NCI-H2107 (cell line): ENCODE results near the gene OR4A15.

Experiments used
- DNase-seq: peaks from one replicate; lab custom pipeline; 2025; lab: John Stamatoyannopoulos, UW

The OR4A15 gene

GRCh38 chr11:55367674-55368073 is at the start of gene OR4A15:
OR4A15 (plus strand) TSS chr11:55367974; CDS start chr11:55367974, 0 bp downstream.
- no peak for DNase-seq

GRCh38 chr11:55324500-55324899 is 43.3 kb upstream of the OR4A15 start:
- no peak for DNase-seq

- no peak for DNase-seq
Measured at GRCh38 chr11:55342901-55343300, 24.9 kb upstream of the OR4A15 start, which contains the start of gene OR4A16. OR4A16 (plus strand) TSS chr11:55343201; CDS start chr11:55343201, 0 bp downstream.

GRCh38 chr11:55345306-55345705 is 22.5 kb upstream of the OR4A15 start:
- DNase-seq, result no peak

- DNase-seq, result no peak
Measured at GRCh38 chr11:55349032-55349431, 18.7 kb upstream of the OR4A15 start.

- DNase-seq, result no peak
Measured at GRCh38 chr11:55357560-55358184, 10.1 kb upstream of the OR4A15 start.

GRCh38 chr11:55401011-55401410 is 33.2 kb downstream of the OR4A15 start:
- no peak for DNase-seq
